HepG2 (cell line): ENCODE measurements around the gene PKNOX2. TPM values are rescaled to one million over a fixed set of nuclear protein-coding genes. Genes with fewer than 3 reads are reported as not detected.
A peak's percentile ranks its signal among the peaks of the same experiment; 100 is the strongest.

Source experiments
- ATAC-seq: fragments of 200-7000 bp; cut with Tn5 transposase; 3 replicates; pipeline ENCODE4 v1.9.1; 2020; ENCODE audit warnings: mild to moderate bottlenecking, moderate library complexity
- BruUV-seq: library from RNA; stranded (reverse); fragments of 400-500 nt; replicated peaks from 2 replicates; lab custom pipeline; 2021; lab: Mats Ljungman, UMichigan
- CTCF ChIA-PET: fragments of 300-600 bp; formaldehyde crosslinking; extraction: SDS; loops from one replicate; lab custom pipeline; 2021; ENCODE audit warnings: low total read pairs, inconsistent platforms, low intra/inter-chr PET ratio; lab: Yijun Ruan, JAX
- POLR2A ChIA-PET: fragments of 350-600 bp; sonication (Branson Sonifier 250); formaldehyde crosslinking; loops from one replicate; lab custom pipeline; 2020; ENCODE audit warnings: antibody characterized with exemption, inconsistent platforms; lab: Yijun Ruan, JAX
- DNase-seq: peaks from one replicate; pipeline ENCODE4 v3.0.0-alpha.2; 2015; ENCODE audit warnings: low spot score
- FAIRE-seq: peaks from 3 replicates; lab custom pipeline; 2011; peaks lifted over from hg19 to GRCh38; lab: Jason Lieb, UNC
- H2AFZ ChIP-seq: one replicate; pipeline ENCODE4 v1.6.1; 2011; ENCODE audit warnings: low read length, inconsistent platforms
- H3K27ac ChIP-seq: fragments of 300-600 bp; 3 replicates; pipeline ENCODE4 v1.8.0; 2011; ENCODE audit warnings: mixed run types, mild to moderate bottlenecking, mixed read lengths, low read length, inconsistent platforms; ENCODE audit not compliant: insufficient read depth; ENCODE audit errors: extremely low read length
- H3K27me3 ChIP-seq, 2 experiments: fragments of 200-600 bp in 1 of 2; 2 replicates in 1 of 2; 3 replicates in 1 of 2; pipeline versions ENCODE4 v1.6.0 to v1.8.0; 2011; ENCODE audit warnings: low read length in 2 of 2, mild to moderate bottlenecking in 2 of 2, moderate library complexity in 2 of 2, inconsistent platforms in 1 of 2; ENCODE audit not compliant: insufficient read depth in 2 of 2, control insufficient read depth in 1 of 2
- H3K36me3 ChIP-seq, 2 experiments: fragments of 200-600 bp in 1 of 2; replicated peaks in 1 of 2; 2 replicates in 1 of 2; 3 replicates in 1 of 2; pipeline versions ENCODE4 v1.5.1 to v1.8.0; 2011; ENCODE audit warnings: low read length in 2 of 2, inconsistent platforms in 1 of 2; ENCODE audit not compliant: insufficient read depth in 2 of 2, control insufficient read depth in 1 of 2
- H3K4me1 ChIP-seq: 2 replicates; pipeline ENCODE4 v1.5.1; 2012; ENCODE audit warnings: low read length, inconsistent platforms; ENCODE audit not compliant: insufficient read depth
- H3K4me2 ChIP-seq: 2 replicates; pipeline ENCODE4 v1.6.0; 2011; ENCODE audit warnings: low read depth, low read length, inconsistent platforms
- H3K4me3 ChIP-seq, 3 experiments: fragments of 200-600 bp in 1 of 3; sonication (generic), shearing (Covaris generic) in 1 of 3; replicated peaks in 1 of 3; 2 replicates each; pipeline ENCODE4 v1.5.1; 2011 to 2016; ENCODE audit warnings: low read length in 3 of 3, inconsistent platforms in 2 of 3, low read depth in 2 of 3, mild to moderate bottlenecking in 2 of 3, control low read depth in 1 of 3, mixed read lengths in 1 of 3; ENCODE audit not compliant: insufficient read depth in 1 of 3
- H3K79me2 ChIP-seq: one replicate; pipeline ENCODE4 v1.6.1; 2011; ENCODE audit warnings: low read length, inconsistent platforms; ENCODE audit not compliant: insufficient read depth
- H3K9ac ChIP-seq: 2 replicates; pipeline ENCODE4 v1.6.0; 2011; ENCODE audit warnings: mild to moderate bottlenecking, low read depth, low read length, inconsistent platforms; ENCODE audit not compliant: insufficient read depth
- H3K9me3 ChIP-seq: 2 replicates; pipeline ENCODE4 v1.5.1; 2012; ENCODE audit warnings: mild to moderate bottlenecking, low read length
- H4K20me1 ChIP-seq: 2 replicates; pipeline ENCODE4 v1.6.0; 2011; ENCODE audit warnings: inconsistent platforms, mild to moderate bottlenecking, low read length, moderate library complexity; ENCODE audit not compliant: insufficient read depth
- AHR ChIP-seq: IDR thresholded peaks from 2 replicates; pipeline ENCODE4 v1.6.1; 2018; ENCODE audit warnings: missing genetic modification reagents, missing compliant biosample characterization
- MYNN ChIP-seq: sonication (generic); formaldehyde crosslinking; IDR thresholded peaks from 2 replicates; pipeline ENCODE4 v1.4.0; 2020; ENCODE audit warnings: mild to moderate bottlenecking, low read depth, missing genetic modification reagents
- STAG1 ChIP-seq: sonication (generic); formaldehyde crosslinking; IDR thresholded peaks from 2 replicates; pipeline ENCODE4 v1.4.0; 2020; ENCODE audit warnings: missing genetic modification reagents
- TBL1XR1 ChIP-seq: fragments of 150-350 bp; IDR thresholded peaks from 2 replicates; pipeline ENCODE4 v1.6.1; 2014; ENCODE audit warnings: borderline replicate concordance, low read length; ENCODE audit not compliant: partially characterized antibody
- ZBTB42 ChIP-seq: sonication (generic); formaldehyde crosslinking; IDR thresholded peaks from 2 replicates; pipeline ENCODE4 v1.5.0; 2020; ENCODE audit warnings: mild to moderate bottlenecking, missing genetic modification reagents
- ZNF124 ChIP-seq: sonication (generic); formaldehyde crosslinking; IDR thresholded peaks from 2 replicates; pipeline ENCODE4 v1.4.0; 2020; ENCODE audit warnings: missing genetic modification reagents
- ZNF496 ChIP-seq: sonication (generic); formaldehyde crosslinking; IDR thresholded peaks from 2 replicates; pipeline ENCODE4 v1.8.1; 2023; ENCODE audit warnings: mild to moderate bottlenecking, moderate library complexity, missing genetic modification reagents; ENCODE audit not compliant: insufficient replicate concordance
- ZZZ3 ChIP-seq: sonication (generic); formaldehyde crosslinking; IDR thresholded peaks from 2 replicates; pipeline ENCODE4 v1.4.0; 2020; ENCODE audit warnings: missing genetic modification reagents, mild to moderate bottlenecking, borderline replicate concordance
- WGBS: methylation state at CpG from one replicate; pipeline ENCODE4 v1.1.6; 2017; ENCODE audit warnings: low lambda C conversion rate; 5-methylcytosine and 5-hydroxymethylcytosine counted together
- in situ Hi-C: cut with HindIII; loops from 2 replicates; pipeline ENCODE4 v1.10.0; 2017; ENCODE audit warnings: low pct_unique_long_range_greater_than_20kb; ENCODE audit not compliant: extremely low pct_ligation_motif_present
- intact Hi-C: fragments of 100-400 bp; cut with micrococcal nuclease; formaldehyde crosslinking; loops from one replicate; pipeline ENCODE4 v1.10.0; 2022; ENCODE audit not compliant: unreplicated experiment
- polyA plus RNA-seq, 8 experiments: library from polyadenylated mRNA; depleted of rRNA in 3 of 8; stranded (reverse) in 7 of 8; unstranded in 1 of 8; fragments of >200 nt; fragmentation: Illumina TruSeq in 4 of 8; extraction: Trizol in 4 of 8; gene quantifications; 2 replicates each; pipeline versions ENCODE4 v1.2.1 to v1.2.3, GENCODE V29; 2011 to 2016; ENCODE audit warnings: low read depth in 4 of 8, missing spikeins in 1 of 8, mixed read lengths in 1 of 8; ENCODE audit not compliant: insufficient read depth in 1 of 8
- total RNA-seq, 5 experiments: library from RNA; depleted of rRNA; stranded (reverse); fragments of >200 nt; fragmentation: Illumina TruSeq; extraction: Trizol; gene quantifications; 2 replicates each; pipeline ENCODE4 v1.2.3, GENCODE V29; 2016; ENCODE audit warnings: low read depth in 1 of 5
- TF ChIP-seq, protein P1 (sequence below): sonication (generic); formaldehyde crosslinking; IDR thresholded peaks from 2 replicates; pipeline ENCODE4 v1.8.0; 2022; ENCODE audit warnings: mild to moderate bottlenecking, missing genetic modification reagents, borderline replicate concordance
- TF ChIP-seq, protein P2 (sequence below): IDR thresholded peaks from 2 replicates; pipeline ENCODE4 v1.6.1; 2018; ENCODE audit warnings: missing genetic modification reagents
- TF ChIP-seq, protein P3 (sequence below): sonication (generic); formaldehyde crosslinking; IDR thresholded peaks from 2 replicates; pipeline ENCODE4 v1.5.0; 2020; ENCODE audit warnings: mild to moderate bottlenecking, missing genetic modification reagents, moderate library complexity
- TF ChIP-seq, protein P4 (sequence below), 2 experiments: fragments of 450-650 bp in 1 of 2; sonication (generic) in 1 of 2; formaldehyde crosslinking; IDR thresholded peaks; 2 replicates each; pipeline versions ENCODE4 v1.5.0 to v1.8.0; 2020 to 2022; ENCODE audit warnings: mild to moderate bottlenecking in 1 of 2, missing genetic modification reagents in 1 of 2

The PKNOX2 gene
- total and polyA plus RNA-seq, 2 of the 13 experiments (the other 11 are each of a cell fraction or from before 2014, with no cell fraction given), result not detected

DNA sequence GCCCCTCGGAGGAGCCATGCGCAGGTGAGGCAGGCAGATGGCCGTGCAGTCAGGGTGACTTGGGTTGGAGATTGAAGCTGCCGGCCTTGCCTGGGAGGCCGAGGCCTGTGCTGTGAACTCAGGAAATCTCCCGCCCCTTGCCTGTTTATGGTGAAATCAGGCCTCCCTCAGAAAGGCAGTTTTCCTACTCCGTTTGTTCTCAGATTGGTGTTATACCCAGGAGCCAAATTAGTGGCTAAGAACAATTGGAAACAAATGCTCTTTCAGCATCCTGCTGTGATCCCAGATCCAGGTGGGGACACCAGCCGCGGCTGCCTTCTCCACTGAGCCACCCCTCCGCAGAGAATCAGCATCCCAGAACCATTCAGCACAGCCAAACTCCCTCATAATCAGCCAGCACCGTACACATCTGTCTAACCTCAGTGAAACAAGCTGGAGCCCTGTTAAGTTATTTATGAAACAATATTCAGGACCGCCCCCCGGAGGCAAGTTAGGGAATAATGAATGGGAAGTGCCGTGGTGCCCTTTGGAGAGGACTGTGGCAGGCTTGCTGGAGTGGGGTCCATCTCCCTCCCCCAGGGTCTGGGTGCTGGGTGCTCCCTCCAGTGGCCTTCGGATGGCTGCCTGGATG, 60.0 kb downstream of the PKNOX2 start:
- peak; percentile 9 for DNase-seq
- Histone ChIP-seq H3K27ac (no peak overlapping the region), H3K4me2 (no peak overlapping the region), H3K9ac (no peak overlapping the region), H3K27me3 (peaks cover 5 to 25% of the 10 kb centered on the region in 2 experiments)
- POLR2A ChIA-PET, result no interaction called here
- peak; percentile 67 for ATAC-seq
- TF ChIP-seq ZNF124 (CRISPR knock-in tag), result no peak
- no peak for TF ChIP-seq TBL1XR1
- TF ChIP-seq ZBTB42 (CRISPR knock-in tag), result no peak
- TF ChIP-seq, protein P1, sequence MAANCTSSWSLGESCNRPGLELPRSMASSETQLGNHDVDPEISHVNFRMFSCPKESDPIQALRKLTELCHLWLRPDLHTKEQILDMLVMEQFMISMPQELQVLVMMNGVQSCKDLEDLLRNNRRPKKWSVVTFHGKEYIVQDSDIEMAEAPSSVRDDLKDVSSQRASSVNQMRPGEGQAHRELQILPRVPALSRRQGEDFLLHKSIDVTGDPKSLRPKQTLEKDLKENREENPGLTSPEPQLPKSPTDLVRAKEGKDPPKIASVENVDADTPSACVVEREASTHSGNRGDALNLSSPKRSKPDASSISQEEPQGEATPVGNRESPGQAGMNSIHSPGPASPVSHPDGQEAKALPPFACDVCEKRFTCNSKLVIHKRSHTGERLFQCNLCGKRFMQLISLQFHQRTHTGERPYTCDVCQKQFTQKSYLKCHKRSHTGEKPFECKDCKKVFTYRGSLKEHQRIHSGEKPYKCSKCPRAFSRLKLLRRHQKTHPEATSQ, result no peak
- TF ChIP-seq, protein P2, sequence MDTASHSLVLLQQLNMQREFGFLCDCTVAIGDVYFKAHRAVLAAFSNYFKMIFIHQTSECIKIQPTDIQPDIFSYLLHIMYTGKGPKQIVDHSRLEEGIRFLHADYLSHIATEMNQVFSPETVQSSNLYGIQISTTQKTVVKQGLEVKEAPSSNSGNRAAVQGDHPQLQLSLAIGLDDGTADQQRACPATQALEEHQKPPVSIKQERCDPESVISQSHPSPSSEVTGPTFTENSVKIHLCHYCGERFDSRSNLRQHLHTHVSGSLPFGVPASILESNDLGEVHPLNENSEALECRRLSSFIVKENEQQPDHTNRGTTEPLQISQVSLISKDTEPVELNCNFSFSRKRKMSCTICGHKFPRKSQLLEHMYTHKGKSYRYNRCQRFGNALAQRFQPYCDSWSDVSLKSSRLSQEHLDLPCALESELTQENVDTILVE, result no peak
- peak; percentile 33 for TF ChIP-seq STAG1 (CRISPR knock-in tag)
- TF ChIP-seq, protein P3, sequence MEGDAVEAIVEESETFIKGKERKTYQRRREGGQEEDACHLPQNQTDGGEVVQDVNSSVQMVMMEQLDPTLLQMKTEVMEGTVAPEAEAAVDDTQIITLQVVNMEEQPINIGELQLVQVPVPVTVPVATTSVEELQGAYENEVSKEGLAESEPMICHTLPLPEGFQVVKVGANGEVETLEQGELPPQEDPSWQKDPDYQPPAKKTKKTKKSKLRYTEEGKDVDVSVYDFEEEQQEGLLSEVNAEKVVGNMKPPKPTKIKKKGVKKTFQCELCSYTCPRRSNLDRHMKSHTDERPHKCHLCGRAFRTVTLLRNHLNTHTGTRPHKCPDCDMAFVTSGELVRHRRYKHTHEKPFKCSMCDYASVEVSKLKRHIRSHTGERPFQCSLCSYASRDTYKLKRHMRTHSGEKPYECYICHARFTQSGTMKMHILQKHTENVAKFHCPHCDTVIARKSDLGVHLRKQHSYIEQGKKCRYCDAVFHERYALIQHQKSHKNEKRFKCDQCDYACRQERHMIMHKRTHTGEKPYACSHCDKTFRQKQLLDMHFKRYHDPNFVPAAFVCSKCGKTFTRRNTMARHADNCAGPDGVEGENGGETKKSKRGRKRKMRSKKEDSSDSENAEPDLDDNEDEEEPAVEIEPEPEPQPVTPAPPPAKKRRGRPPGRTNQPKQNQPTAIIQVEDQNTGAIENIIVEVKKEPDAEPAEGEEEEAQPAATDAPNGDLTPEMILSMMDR (CRISPR knock-in tag), result peak; percentile 25; the same call in 1 of the 2 replicates
- TF ChIP-seq AHR (CRISPR knock-in tag), result no peak
- TF ChIP-seq MYNN (CRISPR knock-in tag), result no peak
- no peak for TF ChIP-seq ZZZ3 (CRISPR knock-in tag)
- no peak for TF ChIP-seq ZNF496
- TF ChIP-seq, protein P4, sequence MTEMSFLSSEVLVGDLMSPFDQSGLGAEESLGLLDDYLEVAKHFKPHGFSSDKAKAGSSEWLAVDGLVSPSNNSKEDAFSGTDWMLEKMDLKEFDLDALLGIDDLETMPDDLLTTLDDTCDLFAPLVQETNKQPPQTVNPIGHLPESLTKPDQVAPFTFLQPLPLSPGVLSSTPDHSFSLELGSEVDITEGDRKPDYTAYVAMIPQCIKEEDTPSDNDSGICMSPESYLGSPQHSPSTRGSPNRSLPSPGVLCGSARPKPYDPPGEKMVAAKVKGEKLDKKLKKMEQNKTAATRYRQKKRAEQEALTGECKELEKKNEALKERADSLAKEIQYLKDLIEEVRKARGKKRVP (CRISPR knock-in tag; IDR thresholded peaks at IDR 0.05), result no peak
- TF ChIP-seq, all 625 proteins: peak for 2
- CTCF ChIA-PET, result no interaction called here
- in situ Hi-C loops (no loop called here), intact Hi-C loops (loop anchor here (10.0 kb wide), 1 partner anchor 60 kb away; the partner anchor contains the start of gene PKNOX2)
- Histone ChIP-seq H3K4me3 (no peak overlapping the region), H3K79me2 (no peaks in the 10 kb centered on the region), H2AFZ (no peak overlapping the region), H3K36me3 (no peaks in the 10 kb centered on the region), H4K20me1 (no peaks in the 10 kb centered on the region), H3K4me1 (no peaks in the 10 kb centered on the region), H3K9me3 (no peaks in the 10 kb centered on the region)
- no TSS peak for BruUV-seq
- FAIRE-seq, result no peak
- WGBS, result 52% methylated on average over 11 of the region's 15 CpGs
